GM19468 (cell line): Measurements from ENCODE around the gene PNPLA5.
"Not testable (repeated sequence)": the region's sequence is repeated elsewhere in the genome, so short reads cannot be mapped to it uniquely, and the experiment has no call there.

ENCODE experiments used
- ATAC-seq: cut with Tn5 transposase; IDR thresholded peaks from one replicate; pipeline ENCODE4 v1.9.1; 2021; ENCODE audit warnings: mild to moderate bottlenecking, moderate library complexity, moderate number of reproducible peaks; ENCODE audit not compliant: unreplicated experiment; ENCODE audit errors: extremely low read depth

Gene PNPLA5

GRCh38 chr22:43882122-43882767, 9.6 kb downstream of the PNPLA5 start:
- ATAC-seq = no peak

GRCh38 chr22:43881091-43882061, 10.4 kb downstream of the PNPLA5 start:
- no peak for ATAC-seq

- ATAC-seq = no peak
These were observed 11.2 kb downstream of the PNPLA5 start for GRCh38 chr22:43880541-43880991.

- ATAC-seq = no peak
These were observed 11.8 kb downstream of the PNPLA5 start for GRCh38 chr22:43879901-43880540.

- ATAC-seq = no peak
These were observed 12.8 kb downstream of the PNPLA5 start for GRCh38 chr22:43878831-43879550.

GRCh38 chr22:43878079-43878795, 13.6 kb downstream of the PNPLA5 start:
- no peak for ATAC-seq

- ATAC-seq = no peak
These were observed 14.8 kb downstream of the PNPLA5 start for GRCh38 chr22:43876866-43877509.

- ATAC-seq = no peak
These were observed 22.0 kb downstream of the PNPLA5 start for GRCh38 chr22:43869799-43870198.

GRCh38 chr22:43869001-43869400, 22.8 kb downstream of the PNPLA5 start:
- ATAC-seq = not testable (repeated sequence)

- no peak for ATAC-seq
These were observed 23.8 kb downstream of the PNPLA5 start for GRCh38 chr22:43867839-43868635.

GRCh38 chr22:43862882-43863202, 29.0 kb downstream of the PNPLA5 start:
- ATAC-seq = no peak

- ATAC-seq = no peak
These were observed 29.5 kb downstream of the PNPLA5 start, which contains the start of gene SULT4A1 for GRCh38 chr22:43862074-43862881. SULT4A1 (minus strand) TSS chr22:43862513; CDS start chr22:43862382, 131 bp downstream.

- no peak for ATAC-seq
These were observed 30.3 kb downstream of the PNPLA5 start for GRCh38 chr22:43861529-43861928.

GRCh38 chr22:43860831-43861230, 31.0 kb downstream of the PNPLA5 start:
- ATAC-seq = no peak

- no peak for ATAC-seq
These were observed 31.7 kb downstream of the PNPLA5 start for GRCh38 chr22:43860126-43860525.

- no peak for ATAC-seq
These were observed 32.2 kb downstream of the PNPLA5 start for GRCh38 chr22:43859621-43860020.

- no peak for ATAC-seq
These were observed 32.6 kb downstream of the PNPLA5 start for GRCh38 chr22:43859176-43859575.
